GM12801 (cell line): ENCODE data around the gene CEACAM1.

Experiments used
- CTCF ChIP-seq: IDR thresholded peaks from one replicate; pipeline ENCODE4 v1.5.1; 2011; ENCODE audit warnings: control low read depth; ENCODE audit not compliant: insufficient read length; ENCODE audit errors: extremely low read depth

Gene CEACAM1

GRCh38 chr19:42554046-42554575 lies 25.8 kb upstream of the CEACAM1 start:
- no peak for TF ChIP-seq CTCF

GRCh38 chr19:42553292-42554045 lies 25.2 kb upstream of the CEACAM1 start:
- no peak for TF ChIP-seq CTCF

DNA sequence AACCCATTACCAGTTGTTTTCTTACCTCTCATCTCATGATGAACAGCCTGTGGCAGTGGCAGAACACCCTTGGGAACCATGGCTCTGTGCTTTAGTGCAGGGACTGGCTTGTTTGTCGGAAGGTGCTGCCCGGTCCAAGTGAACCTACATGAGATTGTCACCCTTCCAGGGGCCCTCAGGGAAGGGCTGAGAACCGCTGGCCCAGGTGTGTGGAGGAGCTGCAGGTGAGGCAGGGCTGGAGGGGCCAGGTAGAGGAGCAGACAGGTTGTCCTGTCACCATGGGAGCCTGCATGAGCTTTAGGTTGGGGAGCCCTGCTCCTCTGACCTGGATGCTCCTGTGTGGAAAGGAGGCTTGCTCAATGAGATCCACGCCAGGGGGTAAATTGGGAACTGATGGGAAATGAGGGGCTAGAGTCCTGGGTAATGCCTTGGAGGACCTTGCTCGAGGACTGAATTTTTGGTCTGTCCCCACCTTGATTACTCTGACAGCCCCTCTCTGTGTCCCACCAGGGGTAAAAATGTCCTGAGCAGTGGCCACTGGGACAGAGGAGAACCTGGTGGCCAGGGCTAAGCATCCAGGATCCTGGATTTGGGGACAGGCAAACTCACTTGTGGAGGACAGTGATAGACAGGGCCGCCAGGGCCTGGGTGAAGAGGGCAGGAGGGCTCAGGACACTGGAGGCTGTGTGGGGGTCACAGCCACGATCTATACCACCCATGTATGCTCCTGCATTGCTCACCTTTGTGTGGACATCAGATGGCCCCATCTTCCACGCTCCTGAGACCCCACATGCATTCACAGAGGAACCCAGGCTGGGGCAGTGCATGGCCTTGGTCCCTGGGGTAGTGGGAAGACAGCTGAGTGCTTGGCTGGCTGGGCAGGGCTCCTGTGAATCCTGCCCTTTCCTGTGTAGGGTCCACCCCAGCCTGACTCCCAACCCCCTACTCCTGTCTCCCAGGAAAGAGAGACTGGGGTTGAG lies 24.1 kb upstream of the CEACAM1 start:
- TF ChIP-seq CTCF: no peak

DNA sequence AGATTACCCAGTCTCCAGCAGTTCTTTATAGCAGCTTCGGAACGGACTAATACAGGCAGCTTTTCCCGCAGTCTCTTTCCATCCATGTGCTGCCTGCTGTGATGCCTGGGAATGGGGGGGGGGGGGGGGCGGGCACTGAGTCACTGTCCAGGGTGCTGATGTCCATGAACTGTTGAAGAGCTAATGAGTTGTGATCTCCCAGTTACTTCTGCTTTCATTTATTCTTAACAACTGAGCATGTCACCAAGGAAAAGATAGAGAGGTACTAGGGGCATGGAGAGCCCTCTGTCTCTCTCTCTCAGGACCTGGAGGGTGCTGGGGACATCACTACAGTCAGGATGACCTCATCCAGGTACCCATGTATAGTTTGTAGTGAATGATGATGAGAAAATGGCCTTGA lies 20.3 kb upstream of the CEACAM1 start:
- no peak for TF ChIP-seq CTCF

- no peak for TF ChIP-seq CTCF
These were observed 19.6 kb upstream of the CEACAM1 start for GRCh38 chr19:42547929-42548328.

- TF ChIP-seq CTCF: no peak
These were observed 18.7 kb upstream of the CEACAM1 start for GRCh38 chr19:42546831-42547500.

DNA sequence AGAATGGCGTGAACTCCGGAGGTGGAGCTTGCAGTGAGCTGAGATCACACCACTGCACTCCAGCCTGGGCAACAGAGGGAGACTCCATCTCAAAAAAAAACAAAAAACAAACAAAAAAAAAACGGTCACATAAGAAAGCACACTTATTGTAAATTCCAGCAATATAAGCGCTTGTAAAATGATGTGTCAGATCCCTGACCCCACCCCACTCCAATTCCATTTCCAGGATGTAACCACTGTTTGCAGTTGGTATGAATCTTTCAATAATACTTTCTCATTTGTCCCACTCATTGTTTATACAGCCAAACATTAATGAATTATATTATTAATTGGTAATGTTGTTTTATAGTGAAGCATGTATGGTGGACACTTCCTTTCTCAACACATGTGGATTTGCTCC lies 15.9 kb upstream of the CEACAM1 start:
- TF ChIP-seq CTCF: no peak
